COLO668 (cell line): Measurements from ENCODE around the gene IRGQ.
A peak's percentile ranks its signal among the peaks of the same experiment; 100 is the strongest.

Source experiments
- DNase-seq: peaks from one replicate; lab custom pipeline; 2025; ENCODE audit not compliant: unreplicated experiment; lab: John Stamatoyannopoulos, UW

Gene IRGQ

DNA sequence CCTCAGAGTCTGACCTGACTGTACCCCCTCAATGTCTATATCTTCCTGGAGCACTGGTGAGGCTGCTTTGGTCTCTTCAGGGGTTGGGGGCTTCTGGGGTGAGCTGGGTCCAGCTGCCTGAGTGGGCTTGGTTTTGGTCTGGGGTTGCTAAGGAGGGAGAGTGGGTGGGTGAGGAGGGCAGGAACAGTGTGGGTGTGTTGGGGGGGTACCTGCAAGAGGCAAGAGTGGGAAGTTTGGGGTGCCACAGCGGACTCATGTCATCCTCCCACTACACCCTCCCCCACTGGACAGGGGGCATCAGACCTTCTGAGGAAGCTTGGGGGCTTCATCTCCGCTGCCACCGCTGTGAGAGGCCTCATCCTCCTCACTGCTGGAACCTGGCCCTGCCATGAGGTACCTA is 49.4 kb downstream of the IRGQ start:
- DNase-seq: no peak

DNA sequence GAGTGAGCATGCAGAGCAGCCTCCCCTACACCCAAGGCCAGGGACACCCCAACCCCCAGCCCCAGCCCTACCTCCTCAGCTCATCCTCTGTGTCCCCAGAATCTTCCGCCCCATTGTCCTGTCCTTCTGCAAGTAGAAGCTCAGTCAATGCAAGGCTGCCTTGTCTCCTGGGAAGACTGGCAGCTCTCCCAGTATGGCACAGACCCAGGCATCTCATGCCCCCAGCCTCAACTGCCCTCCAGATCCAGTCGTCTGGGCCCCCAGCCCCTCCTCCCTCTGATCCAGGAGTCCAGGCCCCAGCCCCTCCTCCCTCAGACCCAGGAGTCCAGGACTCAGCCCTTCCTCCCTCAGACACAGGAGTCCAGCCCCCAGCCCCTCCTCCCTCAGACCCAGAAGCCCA is 50.0 kb downstream of the IRGQ start:
- no peak for DNase-seq

DNA sequence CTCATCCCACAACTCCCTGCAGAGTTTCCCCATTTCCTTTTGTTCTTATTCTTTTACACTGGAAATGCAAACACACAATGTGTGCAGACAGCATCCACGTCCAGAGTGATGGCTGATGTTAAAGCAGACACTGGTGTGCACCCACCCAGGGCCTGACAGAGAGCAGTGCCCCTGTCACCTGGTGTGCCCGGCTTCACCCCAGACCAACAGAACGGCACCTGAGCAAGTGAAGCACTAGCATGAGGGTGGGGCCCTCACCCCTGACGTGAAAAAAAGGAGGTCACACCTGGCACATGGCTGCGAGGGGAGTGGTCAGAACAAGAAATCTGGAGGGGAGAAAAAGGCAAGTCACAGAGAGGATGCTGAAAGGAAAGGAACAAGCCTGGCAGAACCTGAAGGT is 50.7 kb downstream of the IRGQ start:
- DNase-seq: no peak

DNA sequence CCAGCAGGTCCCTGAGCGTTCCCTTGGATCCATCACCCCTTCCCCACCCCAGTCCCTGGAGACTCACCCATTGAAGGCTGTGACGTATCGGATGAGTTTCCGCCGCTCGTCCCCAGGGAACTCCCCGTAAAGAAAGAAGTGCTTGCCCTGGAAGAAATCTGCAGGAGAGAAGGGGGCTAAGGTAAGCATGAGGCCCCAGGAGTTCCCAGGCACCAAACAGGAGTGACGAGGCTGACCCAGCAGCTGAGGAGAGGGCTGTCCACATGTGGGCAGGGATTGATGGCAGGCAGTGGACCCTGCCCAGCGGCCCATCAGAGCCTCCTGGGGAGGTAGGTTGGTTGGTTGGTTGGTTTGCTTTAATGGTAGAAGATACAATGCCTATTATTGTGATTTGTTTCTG is 51.9 kb downstream of the IRGQ start:
- no peak for DNase-seq

DNA sequence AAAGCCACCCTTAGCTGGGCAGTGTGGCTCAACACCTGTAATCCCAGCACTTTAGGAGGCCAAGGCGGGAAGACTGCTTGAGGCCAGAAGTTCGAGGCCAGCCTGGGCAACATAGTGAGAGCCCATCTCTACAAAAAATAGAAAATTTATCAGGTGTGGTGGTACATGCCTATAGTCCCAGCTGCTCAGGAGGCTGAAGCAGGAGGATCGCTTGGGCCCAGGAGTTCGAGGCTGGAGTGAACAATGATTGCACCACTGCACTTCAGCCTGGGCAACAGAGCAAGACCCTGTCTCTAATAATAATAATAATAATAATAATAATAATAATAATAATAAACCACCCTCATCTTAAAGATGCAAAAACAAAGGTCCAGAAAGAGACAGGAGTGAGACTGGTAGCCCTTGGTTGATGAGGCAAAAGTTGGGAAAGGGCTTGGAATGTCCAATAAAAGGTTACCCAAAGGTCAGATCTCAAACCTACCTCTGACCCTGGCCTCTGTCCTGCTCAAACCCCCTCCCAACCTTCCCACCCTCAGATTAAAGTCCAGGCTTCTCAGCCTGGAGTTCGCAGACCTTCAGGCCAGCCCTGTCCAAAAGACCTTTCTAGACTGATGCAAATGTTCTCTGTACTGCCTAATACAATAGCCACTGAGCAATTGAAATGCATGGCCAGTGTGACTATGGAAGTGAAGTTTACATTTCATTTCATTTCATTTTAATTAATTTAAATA is 53.8 kb downstream of the IRGQ start:
- no peak for DNase-seq

DNA sequence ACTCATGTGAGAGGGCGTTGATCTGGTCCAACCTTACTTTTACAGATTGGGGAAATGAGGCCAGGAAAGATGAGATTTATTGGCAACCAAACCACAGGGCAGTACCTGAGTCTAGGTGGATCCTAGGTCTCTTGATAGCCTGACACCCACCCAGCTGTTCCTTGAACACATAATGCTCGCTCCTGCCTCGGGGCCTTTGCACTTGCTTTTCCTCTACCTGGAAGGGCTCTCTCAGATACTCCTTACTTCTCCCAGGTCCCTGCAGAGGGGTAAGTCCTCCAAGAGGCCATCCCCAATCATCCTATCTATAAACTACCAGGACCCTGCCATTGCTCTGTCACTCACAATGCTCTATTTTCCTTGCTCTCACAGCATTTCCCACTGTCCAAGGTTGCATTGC is 55.6 kb downstream of the IRGQ start:
- DNase-seq: no peak

DNA sequence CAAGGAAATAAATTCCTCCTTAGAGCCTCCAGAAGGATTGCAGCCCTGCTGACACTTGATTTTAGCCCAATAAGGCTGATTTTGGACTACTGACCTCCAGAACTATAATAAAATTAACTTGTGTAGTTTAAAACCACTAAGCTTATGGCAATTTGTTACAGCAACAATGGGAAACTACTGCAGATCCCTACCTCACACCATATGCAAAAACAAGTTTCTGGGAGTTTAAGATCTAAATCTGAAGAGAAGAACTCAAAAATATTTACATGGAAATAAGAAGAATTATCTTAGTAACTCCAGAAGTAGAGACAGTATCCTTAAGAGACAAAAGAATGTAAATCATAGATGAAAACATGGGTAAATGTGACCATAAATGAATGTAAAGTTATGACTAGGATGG is 57.0 kb downstream of the IRGQ start:
- no peak for DNase-seq

DNA sequence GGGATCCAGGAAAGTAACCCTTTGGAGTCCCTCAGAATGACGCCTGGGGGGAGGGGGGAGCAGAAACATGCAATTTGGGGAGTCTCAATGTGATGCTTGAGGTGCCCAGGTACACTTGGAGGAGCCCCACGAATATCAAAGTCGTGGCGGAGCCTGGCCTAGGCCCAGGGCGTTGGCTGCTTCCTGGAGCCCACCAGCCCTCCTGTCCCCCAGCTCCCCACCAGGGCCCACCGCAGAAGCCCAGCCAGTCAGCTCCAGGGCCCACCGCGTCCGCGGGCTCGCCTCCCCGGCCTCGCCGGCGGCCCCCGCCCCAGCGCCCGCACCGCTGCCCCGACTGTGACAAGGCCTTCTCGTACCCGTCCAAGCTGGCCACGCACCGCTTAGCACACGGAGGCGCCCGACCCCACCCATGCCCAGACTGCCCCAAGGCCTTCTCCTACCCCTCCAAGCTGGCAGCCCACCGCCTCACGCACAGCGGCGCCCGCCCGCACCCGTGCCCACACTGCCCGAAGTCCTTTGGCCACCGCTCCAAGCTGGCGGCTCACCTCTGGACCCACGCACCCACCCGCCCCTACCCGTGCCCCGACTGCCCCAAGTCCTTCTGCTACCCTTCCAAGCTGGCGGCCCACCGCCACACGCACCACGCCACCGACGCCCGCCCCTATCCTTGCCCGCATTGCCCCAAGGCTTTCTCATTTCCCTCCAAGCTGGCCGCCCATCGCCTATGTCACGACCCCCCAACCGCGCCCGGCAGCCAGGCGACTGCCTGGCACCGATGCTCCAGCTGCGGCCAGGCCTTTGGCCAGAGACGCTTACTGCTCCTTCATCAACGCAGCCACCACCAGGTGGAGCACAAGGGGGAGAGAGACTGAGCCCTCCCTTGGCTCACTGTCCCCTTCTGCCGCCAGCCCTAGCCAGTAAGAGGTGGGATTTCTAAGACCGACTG is 60.8 kb downstream of the IRGQ start:
- peak; percentile 52 for DNase-seq
